ENCODE results near the gene YIF1A.

GRCh38 chr11:66281001-66281400 lies 7.9 kb downstream of the YIF1A start:
- TF ChIP-seq, protein P1, sequence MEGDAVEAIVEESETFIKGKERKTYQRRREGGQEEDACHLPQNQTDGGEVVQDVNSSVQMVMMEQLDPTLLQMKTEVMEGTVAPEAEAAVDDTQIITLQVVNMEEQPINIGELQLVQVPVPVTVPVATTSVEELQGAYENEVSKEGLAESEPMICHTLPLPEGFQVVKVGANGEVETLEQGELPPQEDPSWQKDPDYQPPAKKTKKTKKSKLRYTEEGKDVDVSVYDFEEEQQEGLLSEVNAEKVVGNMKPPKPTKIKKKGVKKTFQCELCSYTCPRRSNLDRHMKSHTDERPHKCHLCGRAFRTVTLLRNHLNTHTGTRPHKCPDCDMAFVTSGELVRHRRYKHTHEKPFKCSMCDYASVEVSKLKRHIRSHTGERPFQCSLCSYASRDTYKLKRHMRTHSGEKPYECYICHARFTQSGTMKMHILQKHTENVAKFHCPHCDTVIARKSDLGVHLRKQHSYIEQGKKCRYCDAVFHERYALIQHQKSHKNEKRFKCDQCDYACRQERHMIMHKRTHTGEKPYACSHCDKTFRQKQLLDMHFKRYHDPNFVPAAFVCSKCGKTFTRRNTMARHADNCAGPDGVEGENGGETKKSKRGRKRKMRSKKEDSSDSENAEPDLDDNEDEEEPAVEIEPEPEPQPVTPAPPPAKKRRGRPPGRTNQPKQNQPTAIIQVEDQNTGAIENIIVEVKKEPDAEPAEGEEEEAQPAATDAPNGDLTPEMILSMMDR (IDR thresholded peaks at IDR 0.05) = no peak
- no peak for TF ChIP-seq EZH2 (IDR thresholded peaks at IDR 0.05)
